Rectal smooth muscle tissue (tissue), 1 donor: ENCODE results near the gene HBS1L.

Experiments used
- H3K27ac ChIP-seq: one replicate; pipeline ENCODE4 v1.7.0; 2013; ENCODE audit warnings: low read depth, low read length, inconsistent platforms
- H3K27me3 ChIP-seq: one replicate; pipeline ENCODE4 v1.7.0; 2013; ENCODE audit warnings: low read length; ENCODE audit not compliant: control insufficient read depth, insufficient read depth
- H3K36me3 ChIP-seq: one replicate; pipeline ENCODE4 v1.7.0; 2013; ENCODE audit warnings: low read length; ENCODE audit not compliant: control insufficient read depth, insufficient read depth
- H3K4me1 ChIP-seq: one replicate; pipeline ENCODE4 v1.7.0; 2013; ENCODE audit warnings: low read length; ENCODE audit not compliant: control insufficient read depth, insufficient read depth
- H3K4me3 ChIP-seq: one replicate; pipeline ENCODE4 v1.7.0; 2013; ENCODE audit warnings: low read length
- H3K9ac ChIP-seq: one replicate; pipeline ENCODE4 v1.7.0; 2013; ENCODE audit warnings: low read length

HBS1L gene

DNA sequence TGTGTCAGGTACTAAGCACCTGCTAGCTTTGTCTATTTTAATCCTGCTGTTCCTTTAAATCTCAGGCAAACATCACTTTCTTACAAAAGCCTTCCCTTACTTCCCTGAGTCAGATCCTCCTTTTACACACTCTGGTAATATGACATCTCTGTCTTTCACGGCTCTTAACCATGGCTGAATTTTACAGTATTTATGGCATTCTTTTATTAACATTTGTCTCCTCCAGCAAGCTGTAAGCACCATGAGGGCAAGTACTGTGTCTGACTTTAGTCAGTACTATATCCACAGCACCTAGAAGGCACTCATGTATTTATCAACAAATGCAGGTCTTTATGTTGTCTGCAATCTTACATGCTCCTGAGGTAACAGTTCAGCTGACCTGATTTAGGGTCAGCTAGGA lies 33.7 kb upstream of the HBS1L start:
- no peak overlapping the region for H3K9ac ChIP-seq
- no peaks in the 10 kb centered on the region for H3K4me1 ChIP-seq
- no peak overlapping the region for H3K27ac ChIP-seq
- H3K27me3 ChIP-seq, result no peaks in the 10 kb centered on the region
- H3K36me3 ChIP-seq, result no peaks in the 10 kb centered on the region
- no peak overlapping the region for H3K4me3 ChIP-seq

GRCh38 chr6:135087803-135088202 lies 33.2 kb upstream of the HBS1L start:
- H3K36me3 ChIP-seq, result no peaks in the 10 kb centered on the region
- no peak overlapping the region for H3K27ac ChIP-seq
- no peaks in the 10 kb centered on the region for H3K4me1 ChIP-seq
- no peak overlapping the region for H3K9ac ChIP-seq
- H3K4me3 ChIP-seq, result no peak overlapping the region
- H3K27me3 ChIP-seq, result no peaks in the 10 kb centered on the region

DNA sequence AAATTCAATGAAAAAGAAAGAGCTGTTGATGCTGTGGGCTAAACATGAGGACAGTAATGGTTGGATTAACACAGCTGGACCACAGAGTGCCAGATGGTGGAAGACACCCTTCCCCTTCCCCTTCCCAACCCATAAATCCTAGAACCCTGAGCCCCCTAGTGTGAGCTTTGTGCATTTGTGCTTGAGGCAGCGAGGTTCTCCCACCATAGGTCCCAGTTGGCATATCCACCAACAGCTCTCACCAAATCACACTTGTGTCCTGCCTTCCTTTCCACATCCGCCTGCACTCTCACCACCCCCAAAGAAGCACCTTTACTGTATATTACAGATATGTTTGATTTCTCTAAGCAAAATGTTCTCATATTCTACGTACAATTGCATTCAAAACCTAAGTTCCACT lies 32.8 kb upstream of the HBS1L start:
- Histone ChIP-seq H3K4me1 (no peaks in the 10 kb centered on the region), H3K27ac (no peak overlapping the region), H3K36me3 (no peaks in the 10 kb centered on the region), H3K4me3 (no peak overlapping the region), H3K9ac (no peak overlapping the region), H3K27me3 (no peaks in the 10 kb centered on the region)

GRCh38 chr6:135086414-135086764 lies 31.8 kb upstream of the HBS1L start:
- H3K9ac ChIP-seq, result no peak overlapping the region
- no peak overlapping the region for H3K4me3 ChIP-seq
- H3K27me3 ChIP-seq, result no peaks in the 10 kb centered on the region
- no peaks in the 10 kb centered on the region for H3K4me1 ChIP-seq
- no peak overlapping the region for H3K27ac ChIP-seq
- H3K36me3 ChIP-seq, result no peaks in the 10 kb centered on the region

DNA sequence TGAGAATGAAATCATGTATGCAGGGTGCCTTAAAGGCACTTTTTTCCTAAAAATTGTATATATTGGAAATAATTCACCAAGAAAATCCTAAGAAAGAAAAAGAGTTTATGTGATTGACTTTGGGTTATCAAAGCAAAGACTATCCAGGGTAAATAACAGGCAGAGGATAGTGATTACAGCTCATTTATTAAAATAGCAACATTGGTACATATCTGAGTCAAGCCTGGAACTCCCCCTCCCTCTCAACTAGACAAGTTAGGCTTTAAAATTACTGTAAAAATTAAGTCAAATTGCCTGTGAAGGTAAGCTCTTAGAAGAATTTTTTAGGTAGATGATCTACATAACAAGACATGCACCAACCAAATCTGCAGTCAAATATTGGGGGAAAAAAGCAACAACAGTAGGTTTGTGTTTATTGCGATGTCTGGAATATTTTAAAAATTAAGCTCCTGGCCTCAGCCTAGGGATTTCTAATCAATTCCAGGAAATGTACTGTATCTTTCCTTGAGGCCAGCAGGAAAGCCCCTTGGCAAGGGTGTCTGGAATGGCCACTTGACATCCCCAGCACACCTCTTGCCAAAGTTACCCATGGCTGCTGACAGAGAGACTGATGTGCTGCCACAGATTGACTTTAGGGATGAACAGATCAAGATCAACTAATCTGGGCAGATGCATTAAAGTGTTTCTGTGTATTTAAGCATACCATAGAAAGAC lies 31.2 kb upstream of the HBS1L start:
- H3K36me3 ChIP-seq, result no peaks in the 10 kb centered on the region
- H3K4me1 ChIP-seq, result no peaks in the 10 kb centered on the region

GRCh38 chr6:135084916-135085269 lies 30.3 kb upstream of the HBS1L start:
- Histone ChIP-seq H3K4me1 (no peaks in the 10 kb centered on the region), H3K36me3 (no peaks in the 10 kb centered on the region), H3K4me3 (no peak overlapping the region), H3K9ac (no peak overlapping the region), H3K27me3 (no peaks in the 10 kb centered on the region), H3K27ac (no peak overlapping the region)

More for the DNA sequence above, 31.2 kb upstream of the HBS1L start:
- Histone ChIP-seq H3K27me3 (no peaks in the 10 kb centered on the region), H3K4me3 (no peak overlapping the region), H3K9ac (no peak overlapping the region), H3K27ac (no peak overlapping the region)

DNA sequence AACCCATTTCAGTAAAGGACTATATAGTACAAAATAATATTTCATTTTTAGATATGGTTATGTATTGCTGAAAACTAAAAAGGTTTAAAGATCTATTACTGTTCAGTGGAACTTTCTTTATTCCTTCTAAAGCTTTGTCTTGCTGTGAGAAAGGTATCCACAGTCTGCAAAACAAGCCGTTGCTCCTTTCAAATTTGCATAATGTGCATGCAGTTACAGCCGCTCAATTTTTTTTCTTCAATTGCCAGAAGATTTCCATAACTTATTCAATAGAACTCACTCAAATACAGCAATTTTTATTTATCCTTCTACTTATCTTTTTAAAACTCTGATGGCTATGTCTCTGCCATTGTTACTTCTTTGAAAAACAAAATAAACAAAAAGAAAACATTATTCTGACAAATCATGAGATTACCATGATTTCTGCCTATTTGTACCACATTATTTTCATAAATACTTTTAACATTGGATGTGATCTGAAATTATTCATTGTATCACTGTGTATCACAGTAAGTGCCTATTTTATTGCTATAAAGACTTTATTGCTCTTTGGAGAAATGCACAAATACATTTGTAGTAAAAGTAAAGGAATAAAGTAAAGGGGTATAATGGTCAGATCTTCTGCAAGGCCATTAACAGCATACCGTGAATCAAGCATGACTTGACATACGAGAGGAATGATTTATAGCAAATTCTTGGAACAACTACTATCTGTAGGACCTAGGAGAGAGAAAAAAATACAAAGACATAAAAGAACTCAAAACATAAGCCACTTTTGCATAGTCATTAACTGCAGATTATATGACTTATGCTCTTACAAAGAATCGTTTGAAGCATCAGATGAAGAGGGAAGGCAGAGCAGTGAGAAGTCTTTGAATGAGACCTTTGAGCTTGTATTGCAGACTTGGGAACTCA lies 29.6 kb upstream of the HBS1L start:
- no peaks in the 10 kb centered on the region for H3K4me1 ChIP-seq
- no peaks in the 10 kb centered on the region for H3K27me3 ChIP-seq
- no peak overlapping the region for H3K4me3 ChIP-seq
- no peaks in the 10 kb centered on the region for H3K36me3 ChIP-seq
- no peak overlapping the region for H3K9ac ChIP-seq
- H3K27ac ChIP-seq, result no peak overlapping the region

DNA sequence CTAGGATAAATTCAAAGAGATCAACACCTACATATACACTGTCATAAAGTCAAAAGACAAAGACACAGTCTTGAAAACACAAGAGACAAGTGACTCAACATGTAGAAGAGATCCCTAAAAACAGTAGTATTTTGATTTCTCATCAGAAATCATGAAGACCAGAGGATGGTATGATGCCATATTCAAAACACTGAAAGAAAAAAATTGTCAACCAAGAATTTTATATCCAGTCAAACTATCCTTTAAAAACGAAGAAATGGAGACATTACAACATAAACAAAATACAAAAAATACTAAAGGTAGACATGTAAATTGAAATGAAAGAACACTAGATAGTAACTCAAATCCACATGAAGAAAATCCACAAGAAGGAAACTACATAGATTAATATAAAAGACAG lies 27.3 kb upstream of the HBS1L start:
- H3K4me1 ChIP-seq, result no peaks in the 10 kb centered on the region

GRCh38 chr6:135075018-135075417 lies 20.4 kb upstream of the HBS1L start:
- H3K27ac ChIP-seq, result no peak overlapping the region
- no peak overlapping the region for H3K9ac ChIP-seq
- H3K36me3 ChIP-seq, result no peaks in the 10 kb centered on the region
- H3K4me1 ChIP-seq, result no peaks in the 10 kb centered on the region
- H3K27me3 ChIP-seq, result no peaks in the 10 kb centered on the region
- H3K4me3 ChIP-seq, result no peak overlapping the region

More for the DNA sequence above, 27.3 kb upstream of the HBS1L start:
- Histone ChIP-seq H3K9ac (no peak overlapping the region), H3K27me3 (no peaks in the 10 kb centered on the region), H3K36me3 (no peaks in the 10 kb centered on the region), H3K4me3 (no peak overlapping the region), H3K27ac (no peak overlapping the region)

DNA sequence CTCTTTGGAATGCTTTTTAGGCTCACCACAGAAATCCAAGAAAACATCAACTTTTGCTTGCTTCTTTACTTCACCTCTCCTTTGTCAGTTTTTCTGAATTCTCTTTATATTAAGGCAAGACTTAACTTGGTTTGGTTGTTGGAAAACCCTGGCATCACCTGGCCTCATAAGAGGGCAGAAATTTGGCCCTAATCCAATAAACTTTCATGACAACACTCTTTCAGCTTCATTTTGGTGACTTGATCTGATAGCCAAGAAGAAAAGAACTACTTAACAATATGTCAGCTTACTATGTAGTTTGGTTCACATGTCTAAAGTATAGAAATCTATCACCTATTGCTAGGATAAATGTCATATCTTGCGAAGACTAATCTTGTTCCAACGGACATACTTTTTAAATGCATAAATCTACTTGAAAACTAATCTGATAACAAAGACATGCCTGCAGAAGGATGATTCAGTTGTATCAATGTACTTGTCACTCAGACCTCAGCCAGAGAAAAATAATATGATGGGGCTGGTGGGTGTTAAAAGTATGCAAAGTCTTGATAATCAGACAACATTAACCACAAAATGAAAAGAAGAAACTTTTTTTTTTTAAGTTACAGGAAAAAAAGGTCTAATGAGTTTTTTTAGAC lies 19.3 kb upstream of the HBS1L start:
- H3K27me3 ChIP-seq, result no peaks in the 10 kb centered on the region
- no peaks in the 10 kb centered on the region for H3K36me3 ChIP-seq
- no peak overlapping the region for H3K27ac ChIP-seq
- H3K4me3 ChIP-seq, result no peak overlapping the region
- no peak overlapping the region for H3K9ac ChIP-seq
- no peaks in the 10 kb centered on the region for H3K4me1 ChIP-seq

DNA sequence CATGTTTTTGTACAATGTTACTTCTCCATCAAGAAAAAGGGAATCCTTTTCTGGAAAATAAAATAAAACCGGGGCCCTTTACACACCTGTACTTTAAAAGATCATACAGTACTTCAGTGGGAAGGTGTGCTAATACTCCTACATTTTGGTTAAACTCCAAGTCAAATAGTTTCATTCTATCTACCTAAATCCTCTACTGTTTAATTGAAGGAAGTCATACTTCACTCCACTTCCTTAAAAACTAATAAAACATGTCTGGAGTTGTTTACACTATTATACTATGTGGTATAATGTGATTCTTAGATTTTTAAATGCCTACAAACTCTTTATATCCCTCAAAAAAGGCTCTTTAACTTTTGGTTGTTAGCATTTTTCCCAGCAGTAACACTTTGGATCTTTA lies 18.6 kb upstream of the HBS1L start:
- Histone ChIP-seq H3K4me3 (no peak overlapping the region), H3K9ac (no peak overlapping the region), H3K27ac (no peak overlapping the region), H3K4me1 (no peaks in the 10 kb centered on the region), H3K36me3 (no peaks in the 10 kb centered on the region), H3K27me3 (no peaks in the 10 kb centered on the region)

GRCh38 chr6:135072753-135073152 lies 18.1 kb upstream of the HBS1L start:
- H3K4me1 ChIP-seq, result no peaks in the 10 kb centered on the region
- H3K36me3 ChIP-seq, result no peaks in the 10 kb centered on the region
- H3K9ac ChIP-seq, result no peak overlapping the region
- no peaks in the 10 kb centered on the region for H3K27me3 ChIP-seq
- no peak overlapping the region for H3K27ac ChIP-seq
- no peak overlapping the region for H3K4me3 ChIP-seq
